Stimulated activated CD4-positive, alpha-beta T cell treated with anti-CD3 and anti-CD28 coated beads, TNF-alpha, amount 100 ng/mL, for 24 hours (primary cell): ENCODE results near the gene SLC24A4.

Source experiments
- DNase-seq, 3 experiments: peaks; one replicate each; pipeline ENCODE4 v3.0.0-alpha.2; 2020; ENCODE audit warnings: low read depth in 3 of 3

The SLC24A4 gene

GRCh38 chr14:92368001-92368400, 45.0 kb downstream of the SLC24A4 start:
- no peak for DNase-seq

- no peak for DNase-seq
Measured at GRCh38 chr14:92369097-92369496, 46.1 kb downstream of the SLC24A4 start.

GRCh38 chr14:92372230-92372629, 49.3 kb downstream of the SLC24A4 start:
- DNase-seq: no peak

- no peak for DNase-seq
Measured at GRCh38 chr14:92373336-92373735, 50.4 kb downstream of the SLC24A4 start.

- no peak for DNase-seq
Measured at GRCh38 chr14:92380131-92380530, 57.2 kb downstream of the SLC24A4 start.

DNA sequence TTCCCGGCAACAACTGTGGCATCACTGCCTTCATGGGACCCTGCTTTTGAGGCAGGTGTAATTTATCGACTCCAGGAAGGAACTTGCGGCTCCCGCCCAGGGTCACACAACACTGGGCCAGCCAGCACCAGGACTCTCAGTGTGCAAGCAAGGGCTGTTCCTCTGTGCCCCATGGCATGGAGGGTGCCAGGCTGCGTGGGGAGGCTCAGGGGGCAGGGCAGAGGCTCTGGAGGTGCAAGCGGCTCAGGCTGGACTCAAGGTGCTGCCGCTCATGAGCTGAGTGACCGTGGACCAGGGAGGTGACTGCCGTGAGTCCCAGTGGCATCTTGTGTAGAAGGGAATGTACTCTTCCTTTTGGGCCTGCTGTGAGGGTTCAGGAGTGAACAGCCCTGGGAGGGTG, 57.6 kb downstream of the SLC24A4 start:
- DNase-seq: no peak

- DNase-seq: no peak
Measured at GRCh38 chr14:92382677-92383076, 59.7 kb downstream of the SLC24A4 start.

- DNase-seq: no peak
Measured at GRCh38 chr14:92383805-92384204, 60.8 kb downstream of the SLC24A4 start.

GRCh38 chr14:92384461-92385133, 61.6 kb downstream of the SLC24A4 start:
- no peak for DNase-seq

DNA sequence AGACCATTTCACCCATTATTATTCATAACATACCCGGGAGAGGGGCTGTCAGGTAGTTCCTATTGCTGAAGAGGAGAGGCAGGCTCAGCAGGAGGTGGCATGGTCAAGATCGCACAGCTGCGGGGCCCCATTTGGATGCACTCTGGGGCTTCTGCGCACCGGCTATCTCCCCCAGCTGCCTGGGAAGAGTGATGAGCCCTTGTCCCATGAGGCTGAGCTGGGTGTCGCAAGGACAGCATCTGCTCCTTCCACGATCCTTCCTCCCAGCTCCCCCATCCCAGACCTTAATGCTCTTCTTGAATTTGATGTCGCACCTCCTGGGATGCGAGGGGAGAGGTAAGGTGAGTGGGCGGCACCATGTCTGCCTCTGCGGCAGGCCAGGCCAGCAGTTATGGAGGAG, 62.6 kb downstream of the SLC24A4 start:
- DNase-seq: no peak

DNA sequence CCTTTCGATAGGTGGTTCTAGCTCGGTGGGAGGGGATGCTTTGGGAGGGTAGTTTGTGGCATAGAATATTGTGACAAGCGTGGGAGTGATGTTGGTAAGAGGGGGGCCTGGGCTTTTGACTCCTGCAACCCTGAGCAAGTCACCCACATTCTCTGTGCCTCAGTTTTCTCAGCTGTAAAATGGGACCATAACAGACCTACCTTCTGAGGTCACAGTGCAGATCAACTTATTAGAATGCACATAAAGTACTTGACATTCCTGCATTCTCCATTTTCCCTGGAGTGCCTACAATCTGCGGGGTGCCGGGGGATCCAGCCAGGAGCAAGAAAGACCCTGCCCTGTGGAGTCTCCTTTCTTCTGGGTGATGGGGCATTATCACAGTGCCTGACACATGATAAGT, 63.2 kb downstream of the SLC24A4 start:
- DNase-seq: no peak

DNA sequence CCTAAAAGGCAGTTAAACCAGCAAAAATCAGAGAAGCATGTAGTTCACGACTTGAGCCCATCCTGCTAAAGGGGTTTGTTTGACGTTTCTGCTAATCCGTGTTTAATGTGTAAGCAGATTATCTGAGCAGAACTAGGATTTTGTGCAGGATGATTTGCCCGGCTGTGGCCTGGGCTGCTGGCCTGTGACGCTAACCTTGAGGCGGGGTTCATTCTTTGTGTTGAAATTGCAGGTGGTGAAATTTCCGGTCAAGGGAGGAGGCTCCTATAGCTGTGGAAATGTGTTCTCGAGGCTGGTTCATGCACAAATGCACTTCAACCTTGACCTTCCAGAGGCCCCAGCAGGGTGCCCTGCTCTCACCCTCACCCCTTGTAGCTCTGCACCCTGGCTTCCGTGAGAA, 63.7 kb downstream of the SLC24A4 start:
- no peak for DNase-seq

DNA sequence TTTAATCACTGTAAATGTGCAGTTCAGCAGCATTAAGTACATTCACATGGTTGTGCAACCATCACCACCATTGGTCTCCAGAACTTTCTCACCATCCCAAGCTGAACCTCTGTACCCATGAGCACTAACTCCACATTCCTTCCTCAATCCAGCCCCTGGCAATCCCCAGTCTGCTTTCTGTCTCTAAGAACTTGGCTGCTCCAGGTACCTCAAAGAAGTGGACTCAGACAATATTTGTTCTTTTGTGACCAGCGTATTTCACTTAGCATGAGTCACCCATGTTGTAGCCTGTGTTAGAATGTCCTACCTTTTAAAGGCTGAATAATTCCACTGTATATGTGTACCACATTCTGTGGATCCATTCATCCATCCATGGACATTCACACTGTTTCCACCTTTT, 64.6 kb downstream of the SLC24A4 start:
- no peak for DNase-seq

- no peak for DNase-seq
Measured at GRCh38 chr14:92389598-92390158, 66.7 kb downstream of the SLC24A4 start.

GRCh38 chr14:92391726-92392125, 68.8 kb downstream of the SLC24A4 start:
- no peak for DNase-seq

DNA sequence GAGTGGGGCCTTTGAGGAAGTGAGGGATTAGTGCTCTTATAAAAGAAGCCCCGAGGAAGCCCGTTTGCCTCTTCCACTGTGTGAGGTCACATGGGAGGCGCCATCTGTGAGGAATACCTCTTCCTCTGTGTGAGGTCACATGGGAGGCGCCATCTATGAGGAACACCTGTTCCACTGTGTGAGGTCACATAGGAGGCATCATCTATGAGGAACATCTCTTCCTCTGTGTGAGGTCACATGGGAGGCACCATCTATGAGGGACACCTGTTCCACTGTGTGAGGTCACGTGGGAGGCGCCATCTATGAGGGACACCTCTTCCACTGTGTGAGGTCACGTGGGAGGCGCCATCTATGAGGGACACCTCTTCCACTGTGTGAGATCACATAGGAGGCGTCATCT, 69.7 kb downstream of the SLC24A4 start:
- DNase-seq: no peak

DNA sequence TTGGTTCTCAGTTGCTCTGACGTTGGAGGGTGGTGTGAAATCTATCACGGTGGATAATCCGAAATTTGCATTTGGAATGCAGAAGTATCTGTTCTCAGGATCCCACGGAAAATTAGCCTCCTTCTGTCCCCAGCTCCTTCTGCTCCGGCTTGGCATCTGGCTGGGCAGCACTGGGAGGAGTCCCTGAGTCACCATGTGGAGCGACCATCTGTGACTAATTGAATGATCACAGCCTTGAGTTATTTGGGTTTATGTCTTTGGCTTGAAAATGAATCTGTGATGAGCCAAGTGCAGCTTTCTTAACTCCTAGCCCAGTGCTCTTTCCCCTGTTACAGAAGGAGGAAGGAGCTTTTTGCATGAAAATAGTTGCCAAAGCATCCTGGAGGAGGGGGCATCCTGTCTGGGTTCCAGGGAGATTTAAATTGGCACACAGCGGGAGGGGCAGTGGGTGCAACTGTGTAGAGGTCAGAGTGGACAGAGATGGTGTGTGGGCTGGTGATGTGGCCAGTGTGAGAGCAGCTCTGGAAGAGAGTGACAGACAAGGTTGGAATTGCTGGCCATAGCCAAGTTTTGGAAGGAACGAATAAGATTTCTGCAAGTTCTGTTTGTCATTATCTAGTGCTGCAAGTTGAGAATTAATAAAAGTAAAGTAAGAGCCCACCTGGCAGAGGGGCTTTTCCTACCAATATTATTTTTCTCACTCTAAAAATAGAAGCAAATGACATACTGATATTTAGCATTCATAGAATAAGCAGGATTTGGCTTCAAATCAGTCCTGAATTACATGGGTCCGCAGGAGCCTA, 74.4 kb downstream of the SLC24A4 start:
- no peak for DNase-seq

DNA sequence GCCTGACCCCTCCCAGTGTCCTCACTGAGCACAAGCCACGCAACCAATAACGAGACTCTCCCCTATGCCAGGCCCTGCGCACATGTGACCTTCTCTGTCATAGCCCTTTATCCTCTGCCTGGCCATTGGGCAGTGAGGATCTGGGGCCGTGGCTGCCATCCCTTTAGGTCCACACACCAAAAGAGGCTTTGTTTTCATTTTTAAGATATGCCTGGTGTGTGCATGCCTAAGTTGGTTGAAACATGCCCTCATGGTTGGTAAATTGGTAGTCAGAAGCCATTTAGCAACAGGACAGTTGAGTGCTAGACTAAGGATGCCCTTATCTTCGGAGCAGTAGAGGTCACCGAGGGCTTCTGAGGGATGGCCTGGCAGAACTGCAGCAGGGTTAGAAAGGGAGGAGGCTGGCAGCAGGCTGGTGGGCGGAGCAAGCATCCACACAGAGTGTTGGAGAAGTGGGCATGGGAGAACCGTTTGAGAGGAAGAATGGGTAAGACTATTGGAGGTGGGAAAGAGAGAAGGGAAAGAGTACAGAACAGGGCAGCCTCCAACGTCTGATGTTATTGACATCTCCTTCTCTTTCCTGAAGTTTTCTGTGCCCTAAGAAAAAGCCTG, 75.1 kb downstream of the SLC24A4 start:
- no peak for DNase-seq

DNA sequence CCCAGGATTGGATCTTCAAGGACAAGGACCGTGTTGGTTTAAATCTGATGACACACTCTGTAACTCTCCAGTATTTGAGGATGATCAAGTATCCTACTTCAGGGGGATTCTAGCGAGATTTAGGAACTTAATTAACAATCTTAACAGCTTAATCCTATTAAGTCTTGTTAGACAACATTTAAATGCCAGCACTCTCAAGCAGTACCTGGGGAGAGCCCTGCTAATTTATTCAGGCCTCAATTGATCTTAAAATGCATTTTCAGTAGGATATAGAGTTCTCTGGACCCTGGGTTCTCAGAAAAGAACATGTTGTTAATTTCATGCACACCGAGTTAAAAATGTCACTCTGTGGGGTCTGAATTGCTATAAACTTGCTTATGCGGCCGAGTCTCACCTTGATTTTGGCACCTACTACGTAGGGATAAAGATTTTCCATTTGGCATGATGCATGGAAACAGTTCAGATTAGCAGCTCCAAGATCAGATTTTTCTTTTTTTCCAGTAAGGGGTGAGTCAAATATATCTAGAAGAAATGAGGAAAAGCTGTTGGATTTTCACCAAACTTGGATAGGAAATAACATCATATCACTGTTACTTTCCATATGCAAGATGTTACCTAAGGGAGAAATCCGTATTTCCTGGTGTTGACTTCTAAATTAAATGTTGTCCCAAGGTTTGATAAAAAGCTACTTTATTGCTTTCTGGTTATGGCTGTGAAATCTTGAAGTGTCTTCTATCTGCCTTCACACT, 76.1 kb downstream of the SLC24A4 start:
- no peak for DNase-seq

- no peak for DNase-seq
Measured at GRCh38 chr14:92400579-92401444, 77.8 kb downstream of the SLC24A4 start.

- DNase-seq: no peak
Measured at GRCh38 chr14:92401561-92401960, 78.6 kb downstream of the SLC24A4 start.
